Osteoblast (primary cell): ENCODE measurements around the gene PHF20. TPM values are rescaled to one million over a fixed set of nuclear protein-coding genes. Genes with fewer than 3 reads are reported as not detected.
A peak's percentile ranks its signal among the peaks of the same experiment; 100 is the strongest.

ENCODE experiments used
- DNase-seq: peaks from one replicate; pipeline ENCODE4 v3.0.0; 2011; ENCODE audit warnings: low spot score, mixed read lengths; ENCODE audit not compliant: insufficient read length; ENCODE audit errors: missing footprints
- H2AFZ ChIP-seq: 2 replicates; pipeline ENCODE4 v1.6.0; 2011; ENCODE audit warnings: mild to moderate bottlenecking, low read length
- H3K27ac ChIP-seq: 2 replicates; pipeline ENCODE4 v1.5.1; 2011; ENCODE audit warnings: mild to moderate bottlenecking, low read depth, low read length, moderate library complexity
- H3K27me3 ChIP-seq: 2 replicates; pipeline ENCODE4 v1.6.0; 2012; ENCODE audit warnings: mild to moderate bottlenecking, control low read depth, inconsistent platforms, low read length, moderate library complexity; ENCODE audit not compliant: insufficient read depth
- H3K36me3 ChIP-seq: 2 replicates; pipeline ENCODE4 v1.5.1; 2011; ENCODE audit warnings: mild to moderate bottlenecking, low read length, control low read depth, moderate library complexity; ENCODE audit not compliant: insufficient read depth
- H3K4me1 ChIP-seq: 2 replicates; pipeline ENCODE4 v1.5.1; 2011; ENCODE audit warnings: mild to moderate bottlenecking, low read length, control low read depth, moderate library complexity; ENCODE audit not compliant: insufficient read depth
- H3K4me2 ChIP-seq: 2 replicates; pipeline ENCODE4 v1.6.0; 2011; ENCODE audit warnings: mild to moderate bottlenecking, low read length; ENCODE audit not compliant: insufficient read depth
- H3K4me3 ChIP-seq: fragments of 200-600 bp; sonication (generic); 3 replicates; pipeline ENCODE4 v1.5.1; 2012; ENCODE audit warnings: mild to moderate bottlenecking, low read length, inconsistent platforms; ENCODE audit not compliant: insufficient read depth
- H3K79me2 ChIP-seq: 2 replicates; pipeline ENCODE4 v1.6.0; 2012; ENCODE audit warnings: mild to moderate bottlenecking, low read length, control low read depth, inconsistent platforms; ENCODE audit not compliant: insufficient read depth
- H3K9me3 ChIP-seq: 2 replicates; pipeline ENCODE4 v1.5.1; 2011; ENCODE audit warnings: low read depth, low read length, control low read depth
- H4K20me1 ChIP-seq: 2 replicates; pipeline ENCODE4 v1.6.0; 2012; ENCODE audit warnings: mild to moderate bottlenecking, low read length, control low read depth; ENCODE audit not compliant: insufficient read depth
- CTCF ChIP-seq: IDR thresholded peaks from 2 replicates; pipeline ENCODE4 v1.5.1; 2011; ENCODE audit warnings: mild to moderate bottlenecking, low read depth, low read length, moderate library complexity; ENCODE audit errors: extremely low read depth
- total RNA-seq: library from RNA; depleted of rRNA; stranded (reverse); fragments of >200 nt; gene quantifications from 2 replicates; pipeline ENCODE4 v1.2.3, GENCODE V29; 2012

The PHF20 gene
- total RNA-seq, 1 donor = 39.1 TPM

- TF ChIP-seq CTCF = no peak
- H3K79me2 ChIP-seq = peaks cover 71% of the 10 kb centered on the region
- peaks cover 4% of the 10 kb centered on the region for H3K4me1 ChIP-seq
- H3K4me3 ChIP-seq = no peak overlapping the region
- no peaks in the 10 kb centered on the region for H3K9me3 ChIP-seq
- H3K36me3 ChIP-seq = peaks cover 2% of the 10 kb centered on the region
- DNase-seq = no peak
- H2AFZ ChIP-seq = no peak overlapping the region
- H3K4me2 ChIP-seq = no peak overlapping the region
- H3K27ac ChIP-seq = no peak overlapping the region
- peaks cover 2% of the 10 kb centered on the region for H4K20me1 ChIP-seq
- H3K27me3 ChIP-seq = no peaks in the 10 kb centered on the region
These were observed 59.2 kb downstream of the PHF20 start for GRCh38 chr20:35831029-35831428.

- H3K9me3 ChIP-seq = no peaks in the 10 kb centered on the region
- no peak for TF ChIP-seq CTCF
- no peak for DNase-seq
- H3K4me2 ChIP-seq = no peak overlapping the region
- peaks cover 2% of the 10 kb centered on the region for H3K36me3 ChIP-seq
- no peak overlapping the region for H3K27ac ChIP-seq
- peaks cover 4% of the 10 kb centered on the region for H3K4me1 ChIP-seq
- no peaks in the 10 kb centered on the region for H3K27me3 ChIP-seq
- no peak overlapping the region for H3K4me3 ChIP-seq
- H4K20me1 ChIP-seq = peaks cover 2% of the 10 kb centered on the region
- peaks cover 62% of the 10 kb centered on the region for H3K79me2 ChIP-seq
- no peak overlapping the region for H2AFZ ChIP-seq
These were observed 60.2 kb downstream of the PHF20 start for GRCh38 chr20:35831971-35832370.

- TF ChIP-seq CTCF = no peak
- H2AFZ ChIP-seq = no peak overlapping the region
- peaks cover 4% of the 10 kb centered on the region for H3K4me1 ChIP-seq
- no peaks in the 10 kb centered on the region for H3K27me3 ChIP-seq
- peaks cover 65% of the 10 kb centered on the region for H3K79me2 ChIP-seq
- no peak overlapping the region for H3K27ac ChIP-seq
- no peak overlapping the region for H3K4me3 ChIP-seq
- peaks cover 2% of the 10 kb centered on the region for H4K20me1 ChIP-seq
- DNase-seq = no peak
- H3K4me2 ChIP-seq = no peak overlapping the region
- no peaks in the 10 kb centered on the region for H3K9me3 ChIP-seq
- peaks cover 2% of the 10 kb centered on the region for H3K36me3 ChIP-seq
These were observed 61.4 kb downstream of the PHF20 start for GRCh38 chr20:35833241-35833640.

GRCh38 chr20:35837577-35838195 lies 65.9 kb downstream of the PHF20 start:
- H3K4me3 ChIP-seq = no peak overlapping the region
- H4K20me1 ChIP-seq = no peaks in the 10 kb centered on the region
- no peak for TF ChIP-seq CTCF
- no peak overlapping the region for H2AFZ ChIP-seq
- DNase-seq = peak; percentile 63
- H3K27ac ChIP-seq = no peak overlapping the region
- H3K79me2 ChIP-seq = peaks cover 48% of the 10 kb centered on the region
- no peak overlapping the region for H3K4me2 ChIP-seq
- peaks cover 5% of the 10 kb centered on the region for H3K36me3 ChIP-seq
- no peaks in the 10 kb centered on the region for H3K9me3 ChIP-seq
- no peaks in the 10 kb centered on the region for H3K4me1 ChIP-seq
- H3K27me3 ChIP-seq = no peaks in the 10 kb centered on the region
